ENCODE measurements around the gene NCAN. TPM values are rescaled to one million over a fixed set of nuclear protein-coding genes. Genes with fewer than 3 reads are reported as not detected.
A peak's percentile ranks its signal among the peaks of the same experiment; 100 is the strongest.

Gene NCAN
- total and polyA plus RNA-seq, 2 of the 13 experiments (the other 11 are each of a cell fraction or from before 2014, with no cell fraction given): not detected

DNA sequence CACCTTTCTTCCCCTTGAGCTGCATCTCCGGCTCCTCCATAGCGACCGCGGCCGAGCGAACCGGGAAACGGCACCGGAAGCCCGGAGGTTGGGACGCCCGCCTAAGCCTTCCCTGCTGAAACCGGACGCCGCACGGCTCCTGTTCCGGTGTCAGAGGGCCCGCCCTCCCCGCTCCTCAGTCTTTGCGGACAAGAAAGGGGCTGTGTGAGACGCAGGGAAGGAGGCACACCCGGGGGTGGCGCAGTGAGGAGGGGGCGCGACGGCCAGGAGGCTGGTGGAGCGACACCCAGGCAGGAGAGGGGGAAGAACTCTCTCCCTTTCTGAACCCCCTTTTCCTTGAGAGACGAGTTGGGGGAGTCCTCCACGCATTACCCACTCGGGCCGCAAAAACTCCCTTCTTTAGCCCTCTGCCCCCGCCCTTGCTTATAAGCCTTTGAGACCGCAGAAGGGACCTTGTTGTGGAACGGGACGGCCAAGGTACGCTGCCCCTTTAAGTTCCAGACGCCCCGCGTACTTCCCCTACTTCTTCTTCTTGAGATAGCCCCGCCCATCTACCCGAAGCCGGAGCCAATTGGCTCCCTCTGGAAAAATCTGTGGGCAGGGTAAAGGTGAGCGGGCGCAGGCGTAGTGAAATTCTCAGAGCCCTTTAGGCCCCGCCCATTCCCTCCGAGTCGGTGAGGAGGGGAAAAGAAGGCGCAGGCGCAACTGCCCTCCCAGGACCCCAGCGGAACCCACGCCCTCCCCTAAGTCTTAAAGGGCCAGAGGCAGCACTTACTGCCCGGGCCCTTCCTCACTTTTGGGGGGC is 19.5 kb upstream of the NCAN start, which contains the start of the genes BORCS8 and RFXANK (continued):
- TF ChIP-seq ZNF30 (CRISPR knock-in tag; IDR thresholded peaks at IDR 0.05): no peak
- TF ChIP-seq NR2F6 (IDR thresholded peaks at IDR 0.05): no peak
- TF ChIP-seq NR2F6 (CRISPR knock-in tag; IDR thresholded peaks at IDR 0.05): no peak
- TF ChIP-seq CBFB (CRISPR knock-in tag; IDR thresholded peaks at IDR 0.05): peak; percentile 81; the same call in 1 of the 2 replicates
- no peak for TF ChIP-seq TEAD2 (CRISPR knock-in tag; IDR thresholded peaks at IDR 0.05)
- peak; percentile 88 for TF ChIP-seq SRSF1 (optimal IDR thresholded peaks at IDR 0.05; ENCODE audit: low read depth, low read length)
- no peak for TF ChIP-seq ZNF441 (CRISPR knock-in tag; IDR thresholded peaks at IDR 0.05; ENCODE audit: borderline replicate concordance)
- TF ChIP-seq POLR2A (IDR thresholded peaks at IDR 0.05; ENCODE audit: insufficient read depth in 1 of 2, low read depth in 2 of 2, low read length in 2 of 2): peak; percentile 55 to 66
- TF ChIP-seq ZNF674 (CRISPR knock-in tag; IDR thresholded peaks at IDR 0.05; ENCODE audit: low read depth): no peak
- TF ChIP-seq, protein P1, sequence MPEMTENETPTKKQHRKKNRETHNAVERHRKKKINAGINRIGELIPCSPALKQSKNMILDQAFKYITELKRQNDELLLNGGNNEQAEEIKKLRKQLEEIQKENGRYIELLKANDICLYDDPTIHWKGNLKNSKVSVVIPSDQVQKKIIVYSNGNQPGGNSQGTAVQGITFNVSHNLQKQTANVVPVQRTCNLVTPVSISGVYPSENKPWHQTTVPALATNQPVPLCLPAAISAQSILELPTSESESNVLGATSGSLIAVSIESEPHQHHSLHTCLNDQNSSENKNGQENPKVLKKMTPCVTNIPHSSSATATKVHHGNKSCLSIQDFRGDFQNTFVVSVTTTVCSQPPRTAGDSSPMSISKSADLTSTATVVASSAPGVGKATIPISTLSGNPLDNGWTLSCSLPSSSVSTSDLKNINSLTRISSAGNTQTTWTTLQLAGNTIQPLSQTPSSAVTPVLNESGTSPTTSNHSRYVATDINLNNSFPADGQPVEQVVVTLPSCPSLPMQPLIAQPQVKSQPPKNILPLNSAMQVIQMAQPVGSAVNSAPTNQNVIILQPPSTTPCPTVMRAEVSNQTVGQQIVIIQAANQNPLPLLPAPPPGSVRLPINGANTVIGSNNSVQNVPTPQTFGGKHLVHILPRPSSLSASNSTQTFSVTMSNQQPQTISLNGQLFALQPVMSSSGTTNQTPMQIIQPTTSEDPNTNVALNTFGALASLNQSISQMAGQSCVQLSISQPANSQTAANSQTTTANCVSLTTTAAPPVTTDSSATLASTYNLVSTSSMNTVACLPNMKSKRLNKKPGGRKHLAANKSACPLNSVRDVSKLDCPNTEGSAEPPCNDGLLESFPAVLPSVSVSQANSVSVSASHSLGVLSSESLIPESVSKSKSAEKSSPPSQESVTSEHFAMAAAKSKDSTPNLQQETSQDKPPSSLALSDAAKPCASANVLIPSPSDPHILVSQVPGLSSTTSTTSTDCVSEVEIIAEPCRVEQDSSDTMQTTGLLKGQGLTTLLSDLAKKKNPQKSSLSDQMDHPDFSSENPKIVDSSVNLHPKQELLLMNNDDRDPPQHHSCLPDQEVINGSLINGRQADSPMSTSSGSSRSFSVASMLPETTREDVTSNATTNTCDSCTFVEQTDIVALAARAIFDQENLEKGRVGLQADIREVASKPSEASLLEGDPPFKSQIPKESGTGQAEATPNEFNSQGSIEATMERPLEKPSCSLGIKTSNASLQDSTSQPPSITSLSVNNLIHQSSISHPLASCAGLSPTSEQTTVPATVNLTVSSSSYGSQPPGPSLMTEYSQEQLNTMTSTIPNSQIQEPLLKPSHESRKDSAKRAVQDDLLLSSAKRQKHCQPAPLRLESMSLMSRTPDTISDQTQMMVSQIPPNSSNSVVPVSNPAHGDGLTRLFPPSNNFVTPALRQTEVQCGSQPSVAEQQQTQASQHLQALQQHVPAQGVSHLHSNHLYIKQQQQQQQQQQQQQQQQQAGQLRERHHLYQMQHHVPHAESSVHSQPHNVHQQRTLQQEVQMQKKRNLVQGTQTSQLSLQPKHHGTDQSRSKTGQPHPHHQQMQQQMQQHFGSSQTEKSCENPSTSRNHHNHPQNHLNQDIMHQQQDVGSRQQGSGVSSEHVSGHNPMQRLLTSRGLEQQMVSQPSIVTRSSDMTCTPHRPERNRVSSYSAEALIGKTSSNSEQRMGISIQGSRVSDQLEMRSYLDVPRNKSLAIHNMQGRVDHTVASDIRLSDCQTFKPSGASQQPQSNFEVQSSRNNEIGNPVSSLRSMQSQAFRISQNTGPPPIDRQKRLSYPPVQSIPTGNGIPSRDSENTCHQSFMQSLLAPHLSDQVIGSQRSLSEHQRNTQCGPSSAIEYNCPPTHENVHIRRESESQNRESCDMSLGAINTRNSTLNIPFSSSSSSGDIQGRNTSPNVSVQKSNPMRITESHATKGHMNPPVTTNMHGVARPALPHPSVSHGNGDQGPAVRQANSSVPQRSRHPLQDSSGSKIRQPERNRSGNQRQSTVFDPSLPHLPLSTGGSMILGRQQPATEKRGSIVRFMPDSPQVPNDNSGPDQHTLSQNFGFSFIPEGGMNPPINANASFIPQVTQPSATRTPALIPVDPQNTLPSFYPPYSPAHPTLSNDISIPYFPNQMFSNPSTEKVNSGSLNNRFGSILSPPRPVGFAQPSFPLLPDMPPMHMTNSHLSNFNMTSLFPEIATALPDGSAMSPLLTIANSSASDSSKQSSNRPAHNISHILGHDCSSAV (CRISPR knock-in tag; IDR thresholded peaks at IDR 0.05; ENCODE audit: borderline replicate concordance): no peak
- TF ChIP-seq, protein P2, sequence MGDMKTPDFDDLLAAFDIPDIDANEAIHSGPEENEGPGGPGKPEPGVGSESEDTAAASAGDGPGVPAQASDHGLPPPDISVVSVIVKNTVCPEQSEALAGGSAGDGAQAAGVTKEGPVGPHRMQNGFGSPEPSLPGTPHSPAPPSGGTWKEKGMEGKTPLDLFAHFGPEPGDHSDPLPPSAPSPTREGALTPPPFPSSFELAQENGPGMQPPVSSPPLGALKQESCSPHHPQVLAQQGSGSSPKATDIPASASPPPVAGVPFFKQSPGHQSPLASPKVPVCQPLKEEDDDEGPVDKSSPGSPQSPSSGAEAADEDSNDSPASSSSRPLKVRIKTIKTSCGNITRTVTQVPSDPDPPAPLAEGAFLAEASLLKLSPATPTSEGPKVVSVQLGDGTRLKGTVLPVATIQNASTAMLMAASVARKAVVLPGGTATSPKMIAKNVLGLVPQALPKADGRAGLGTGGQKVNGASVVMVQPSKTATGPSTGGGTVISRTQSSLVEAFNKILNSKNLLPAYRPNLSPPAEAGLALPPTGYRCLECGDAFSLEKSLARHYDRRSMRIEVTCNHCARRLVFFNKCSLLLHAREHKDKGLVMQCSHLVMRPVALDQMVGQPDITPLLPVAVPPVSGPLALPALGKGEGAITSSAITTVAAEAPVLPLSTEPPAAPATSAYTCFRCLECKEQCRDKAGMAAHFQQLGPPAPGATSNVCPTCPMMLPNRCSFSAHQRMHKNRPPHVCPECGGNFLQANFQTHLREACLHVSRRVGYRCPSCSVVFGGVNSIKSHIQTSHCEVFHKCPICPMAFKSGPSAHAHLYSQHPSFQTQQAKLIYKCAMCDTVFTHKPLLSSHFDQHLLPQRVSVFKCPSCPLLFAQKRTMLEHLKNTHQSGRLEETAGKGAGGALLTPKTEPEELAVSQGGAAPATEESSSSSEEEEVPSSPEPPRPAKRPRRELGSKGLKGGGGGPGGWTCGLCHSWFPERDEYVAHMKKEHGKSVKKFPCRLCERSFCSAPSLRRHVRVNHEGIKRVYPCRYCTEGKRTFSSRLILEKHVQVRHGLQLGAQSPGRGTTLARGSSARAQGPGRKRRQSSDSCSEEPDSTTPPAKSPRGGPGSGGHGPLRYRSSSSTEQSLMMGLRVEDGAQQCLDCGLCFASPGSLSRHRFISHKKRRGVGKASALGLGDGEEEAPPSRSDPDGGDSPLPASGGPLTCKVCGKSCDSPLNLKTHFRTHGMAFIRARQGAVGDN (CRISPR knock-in tag; IDR thresholded peaks at IDR 0.05): peak; percentile 85
- TF ChIP-seq RARA (CRISPR knock-in tag; IDR thresholded peaks at IDR 0.05): no peak; the same call in 1 of the 2 replicates
- TF ChIP-seq ZNF501 (CRISPR knock-in tag; IDR thresholded peaks at IDR 0.05): peak; percentile 96
- TF ChIP-seq ZNF850 (CRISPR knock-in tag; conservative IDR thresholded peaks at IDR 0.05): peak; percentile 91; the same call in 1 of the 2 replicates
- no peak for TF ChIP-seq ZBTB10 (CRISPR knock-in tag; IDR thresholded peaks at IDR 0.05; ENCODE audit: borderline replicate concordance)

All from HepG2 (cell line).